Activated T-cell treated with anti-CD3 and anti-CD28 coated beads, Interleukin-2, amount 50 U/mL, for 72 hours (primary cell): ENCODE measurements around the gene TANGO2. TPM values are rescaled to one million over a fixed set of nuclear protein-coding genes. Genes with fewer than 3 reads are reported as not detected.

Source experiments
- ATAC-seq, 2 donors: fragments of 150-1000 bp; cut with Tn5 transposase; replicated peaks in 1 of 2; 2 replicates each; pipeline ENCODE4 v1.10.0; 2021; ENCODE audit warnings: moderate library complexity in 2 of 2, mild to moderate bottlenecking in 1 of 2
- DNase-seq, 2 donors: peaks; one replicate each; pipeline ENCODE4 v3.0.0; 2021 to 2022; ENCODE audit warnings: mixed read lengths in 1 of 2
- H3K27ac Mint-ChIP-seq: one replicate; pipeline ENCODE4 v1.8.0; 2022; ENCODE audit warnings: mild to moderate bottlenecking, moderate library complexity, mixed read lengths
- H3K27me3 Mint-ChIP-seq: one replicate; pipeline ENCODE4 v1.8.0; 2022; ENCODE audit warnings: low read depth, mixed read lengths
- H3K36me3 Mint-ChIP-seq, 2 donors: one replicate each; pipeline ENCODE4 v1.8.0; 2022; ENCODE audit warnings: mixed read lengths in 2 of 2, mild to moderate bottlenecking in 1 of 2; ENCODE audit not compliant: insufficient read depth in 2 of 2
- H3K4me1 Mint-ChIP-seq: one replicate; pipeline ENCODE4 v1.8.0; 2022; ENCODE audit warnings: low read depth, mixed read lengths
- H3K4me3 Mint-ChIP-seq, 2 donors: one replicate each; pipeline ENCODE4 v1.8.0; 2022; ENCODE audit warnings: mild to moderate bottlenecking in 2 of 2, mixed read lengths in 2 of 2, moderate library complexity in 2 of 2
- H3K9me3 Mint-ChIP-seq, 2 donors: one replicate each; pipeline ENCODE4 v1.8.0; 2022; ENCODE audit warnings: mixed read lengths in 2 of 2
- total RNA-seq, 2 donors: library from RNA; stranded (reverse); gene quantifications; one replicate each; pipeline ENCODE4 v1.2.3, GENCODE V29; 2022

Gene TANGO2
- total RNA-seq, 2 donors from 2014 or later: 35.5 to 43.0 TPM

GRCh38 chr22:20051927-20052308 lies 31.0 kb downstream of the TANGO2 start:
- peaks cover 0 to 3% of the 10 kb centered on the region in 2 donors for H3K9me3 Mint-ChIP-seq
- H3K36me3 Mint-ChIP-seq: peaks cover 15 to 21% of the 10 kb centered on the region in 2 donors
- no peaks in the 10 kb centered on the region for H3K27me3 Mint-ChIP-seq
- no peak overlapping the region for H3K27ac Mint-ChIP-seq
- ATAC-seq (no peak), DNase-seq (no peak)
- no peak overlapping the region for H3K4me3 Mint-ChIP-seq
- no peaks in the 10 kb centered on the region for H3K4me1 Mint-ChIP-seq

- DNase-seq (no peak), ATAC-seq (no peak)
- H3K27ac Mint-ChIP-seq: no peak overlapping the region
- no peaks in the 10 kb centered on the region for H3K4me1 Mint-ChIP-seq
- no peak overlapping the region for H3K4me3 Mint-ChIP-seq
- peaks cover 0 to 3% of the 10 kb centered on the region in 2 donors for H3K9me3 Mint-ChIP-seq
- H3K36me3 Mint-ChIP-seq: peaks cover 12 to 16% of the 10 kb centered on the region in 2 donors
- H3K27me3 Mint-ChIP-seq: no peaks in the 10 kb centered on the region
These were observed 31.7 kb downstream of the TANGO2 start for GRCh38 chr22:20052309-20053259.

GRCh38 chr22:20053407-20054033 lies 32.6 kb downstream of the TANGO2 start:
- H3K27ac Mint-ChIP-seq: no peak overlapping the region
- H3K4me1 Mint-ChIP-seq: no peaks in the 10 kb centered on the region
- peaks cover 4 to 7% of the 10 kb centered on the region in 2 donors for H3K36me3 Mint-ChIP-seq
- H3K27me3 Mint-ChIP-seq: no peaks in the 10 kb centered on the region
- ATAC-seq (no peak), DNase-seq (no peak)
- no peak overlapping the region for H3K4me3 Mint-ChIP-seq
- H3K9me3 Mint-ChIP-seq: no peaks in the 10 kb centered on the region

GRCh38 chr22:20054034-20054427 lies 33.1 kb downstream of the TANGO2 start:
- Mint-ChIP-seq H3K9me3 (no peaks in the 10 kb centered on the region), H3K36me3 (peaks cover 3 to 4% of the 10 kb centered on the region in 2 donors), H3K4me1 (no peaks in the 10 kb centered on the region), H3K4me3 (no peak overlapping the region), H3K27me3 (no peaks in the 10 kb centered on the region), H3K27ac (no peak overlapping the region)
- no peak for ATAC-seq
- no peak for DNase-seq

GRCh38 chr22:20054485-20054884 lies 33.6 kb downstream of the TANGO2 start:
- ATAC-seq: no peak
- no peaks in the 10 kb centered on the region for H3K4me1 Mint-ChIP-seq
- no peaks in the 10 kb centered on the region for H3K9me3 Mint-ChIP-seq
- no peak for DNase-seq
- H3K36me3 Mint-ChIP-seq: peaks cover 0 to 2% of the 10 kb centered on the region in 2 donors
- H3K27ac Mint-ChIP-seq: no peak overlapping the region
- no peaks in the 10 kb centered on the region for H3K27me3 Mint-ChIP-seq
- H3K4me3 Mint-ChIP-seq: no peak overlapping the region

GRCh38 chr22:20055144-20055543 lies 34.2 kb downstream of the TANGO2 start:
- H3K4me3 Mint-ChIP-seq: no peak overlapping the region
- ATAC-seq (no peak), DNase-seq (no peak)
- H3K36me3 Mint-ChIP-seq: no peaks in the 10 kb centered on the region
- H3K9me3 Mint-ChIP-seq: no peaks in the 10 kb centered on the region
- H3K4me1 Mint-ChIP-seq: no peaks in the 10 kb centered on the region
- H3K27me3 Mint-ChIP-seq: no peaks in the 10 kb centered on the region
- H3K27ac Mint-ChIP-seq: no peak overlapping the region

GRCh38 chr22:20055654-20056053 lies 34.7 kb downstream of the TANGO2 start:
- H3K4me3 Mint-ChIP-seq: no peak overlapping the region
- H3K9me3 Mint-ChIP-seq: no peaks in the 10 kb centered on the region
- ATAC-seq: no peak
- H3K4me1 Mint-ChIP-seq: no peaks in the 10 kb centered on the region
- H3K27ac Mint-ChIP-seq: no peak overlapping the region
- no peak for DNase-seq
- H3K36me3 Mint-ChIP-seq: no peaks in the 10 kb centered on the region
- no peaks in the 10 kb centered on the region for H3K27me3 Mint-ChIP-seq

- Mint-ChIP-seq H3K4me1 (no peaks in the 10 kb centered on the region), H3K4me3 (no peak overlapping the region), H3K9me3 (no peaks in the 10 kb centered on the region), H3K36me3 (no peaks in the 10 kb centered on the region), H3K27me3 (no peaks in the 10 kb centered on the region), H3K27ac (no peak overlapping the region)
- DNase-seq (no peak), ATAC-seq (no peak)
These were observed 35.3 kb downstream of the TANGO2 start for GRCh38 chr22:20056161-20056560.

GRCh38 chr22:20056696-20057386 lies 35.9 kb downstream of the TANGO2 start:
- no peak overlapping the region for H3K27ac Mint-ChIP-seq
- no peaks in the 10 kb centered on the region for H3K27me3 Mint-ChIP-seq
- ATAC-seq: no peak
- no peaks in the 10 kb centered on the region for H3K36me3 Mint-ChIP-seq
- H3K9me3 Mint-ChIP-seq: no peaks in the 10 kb centered on the region
- H3K4me1 Mint-ChIP-seq: no peaks in the 10 kb centered on the region
- DNase-seq: no peak
- no peak overlapping the region for H3K4me3 Mint-ChIP-seq

- H3K27me3 Mint-ChIP-seq: no peaks in the 10 kb centered on the region
- H3K9me3 Mint-ChIP-seq: no peaks in the 10 kb centered on the region
- ATAC-seq: no peak
- no peak overlapping the region for H3K27ac Mint-ChIP-seq
- no peaks in the 10 kb centered on the region for H3K36me3 Mint-ChIP-seq
- H3K4me1 Mint-ChIP-seq: no peaks in the 10 kb centered on the region
- no peak overlapping the region for H3K4me3 Mint-ChIP-seq
- no peak for DNase-seq
These were observed 36.8 kb downstream of the TANGO2 start for GRCh38 chr22:20057596-20058268.

GRCh38 chr22:20058989-20059770 lies 38.3 kb downstream of the TANGO2 start:
- Mint-ChIP-seq H3K4me1 (no peaks in the 10 kb centered on the region), H3K36me3 (no peaks in the 10 kb centered on the region), H3K27me3 (no peaks in the 10 kb centered on the region), H3K9me3 (no peaks in the 10 kb centered on the region), H3K4me3 (no peak overlapping the region), H3K27ac (no peak overlapping the region)
- no peak for DNase-seq
- ATAC-seq: no peak

- ATAC-seq (no peak), DNase-seq (no peak)
- H3K27ac Mint-ChIP-seq: no peak overlapping the region
- no peaks in the 10 kb centered on the region for H3K4me1 Mint-ChIP-seq
- no peaks in the 10 kb centered on the region for H3K36me3 Mint-ChIP-seq
- no peaks in the 10 kb centered on the region for H3K9me3 Mint-ChIP-seq
- H3K27me3 Mint-ChIP-seq: no peaks in the 10 kb centered on the region
- H3K4me3 Mint-ChIP-seq: no peak overlapping the region
These were observed 40.0 kb downstream of the TANGO2 start for GRCh38 chr22:20060700-20061480.
